Spleen (tissue), 11 donors: ENCODE data around the gene FGR. TPM values are rescaled to one million over a fixed set of nuclear protein-coding genes. Genes with fewer than 3 reads are reported as not detected.
A peak's percentile ranks its signal among the peaks of the same experiment; 100 is the strongest.

Experiments
- DNase-seq: peaks from one replicate; pipeline ENCODE4 v3.0.0-alpha.2; 2020
- H3K27ac ChIP-seq, 8 donors: fragments of 200-600 bp; sonication (generic) in 7 of 8; 1 replicate in 4 of 8; 2 replicates in 4 of 8; pipeline versions ENCODE4 v1.5.0 to v1.8.0; 2016 to 2021; ENCODE audit warnings: inconsistent platforms in 4 of 8, mild to moderate bottlenecking in 4 of 8, moderate library complexity in 1 of 8
- H3K27me3 ChIP-seq, 7 donors: fragments of 200-600 bp; sonication (generic) in 6 of 7; replicated peaks in 1 of 7; 1 replicate in 4 of 7; 2 replicates in 3 of 7; pipeline versions ENCODE4 v1.5.0 to v1.8.0; 2016 to 2021; ENCODE audit warnings: inconsistent platforms in 3 of 7, mild to moderate bottlenecking in 1 of 7
- H3K36me3 ChIP-seq, 6 donors: fragments of 200-600 bp; sonication (generic) in 5 of 6; 1 replicate in 4 of 6; 2 replicates in 2 of 6; pipeline versions ENCODE4 v1.5.0 to v1.8.0; 2016 to 2021; ENCODE audit warnings: inconsistent platforms in 2 of 6
- H3K4me1 ChIP-seq, 6 donors: fragments of 200-600 bp; sonication (generic) in 5 of 6; 1 replicate in 3 of 6; 2 replicates in 3 of 6; pipeline versions ENCODE4 v1.5.0 to v1.8.0; 2016 to 2021; ENCODE audit warnings: inconsistent platforms in 3 of 6
- H3K4me3 ChIP-seq, 8 donors: fragments of 200-600 bp; sonication (generic) in 7 of 8; 1 replicate in 4 of 8; 2 replicates in 4 of 8; pipeline versions ENCODE4 v1.5.0 to v1.8.0; 2016 to 2021; ENCODE audit warnings: inconsistent platforms in 4 of 8, mild to moderate bottlenecking in 4 of 8, moderate library complexity in 2 of 8
- H3K9me3 ChIP-seq, 8 donors: fragments of 200-600 bp; sonication (generic) in 7 of 8; 1 replicate in 4 of 8; 2 replicates in 4 of 8; pipeline versions ENCODE4 v1.5.0 to v1.8.0; 2016 to 2021; ENCODE audit warnings: inconsistent platforms in 4 of 8
- CTCF ChIP-seq, 11 experiments: fragments of 200-600 bp in 7 of 11; fragments of 450-650 bp in 4 of 11; sonication (generic) in 4 of 11; IDR thresholded peaks in 8 of 11; conservative IDR thresholded peaks in 3 of 11; 1 replicate in 7 of 11; 2 replicates in 4 of 11; pipeline versions ENCODE4 v1.4.0 to v1.8.0; 2016 to 2021; ENCODE audit warnings: antibody characterized with exemption in 11 of 11, inconsistent platforms in 4 of 11, mild to moderate bottlenecking in 1 of 11
- POLR2A ChIP-seq, 3 donors: fragments of 450-650 bp; IDR thresholded peaks; one replicate each; pipeline ENCODE4 v1.5.1; 2017; ENCODE audit warnings: antibody characterized with exemption in 3 of 3, mild to moderate bottlenecking in 1 of 3
- POLR2AphosphoS5 ChIP-seq, 3 donors: sonication (generic); formaldehyde crosslinking; IDR thresholded peaks; one replicate each; pipeline ENCODE4 v1.5.1; 2017; ENCODE audit warnings: antibody characterized with exemption in 3 of 3
- WGBS, 5 donors: extraction: QIAGEN DNeasy Blood & Tissue Kit in 3 of 5; methylation state at CpG; one replicate each; pipeline versions ENCODE4 v1.1.5 to v1.1.7; 2013 to 2018; 5-methylcytosine and 5-hydroxymethylcytosine counted together
- intact Hi-C: fragments of 100-400 bp; cut with DNase I; formaldehyde crosslinking; loops from one replicate; pipeline ENCODE4 v1.15.0; 2023; ENCODE audit warnings: low total_unique reads
- polyA plus RNA-seq, 3 donors: library from polyadenylated mRNA; stranded (reverse); fragments of 200-250 nt; gene quantifications; one replicate each; pipeline ENCODE4 v1.2.1, GENCODE V29; 2013
- total RNA-seq, 7 donors: library from RNA; depleted of rRNA in 3 of 7; stranded (reverse); fragments of >200 nt in 3 of 7; fragmentation: NEBNext Ultra II Directional in 4 of 7; extraction: Animal tissue kit (Norgen Biotek cat#: 25700) in 4 of 7; gene quantifications; one replicate each; pipeline versions ENCODE4 v1.1.0 to v1.2.1, GENCODE V29; 2016 to 2021
- donor health status: healthy with polysubstance abuse.
- donor health status: DM: no; HTN: no; CAD: no; lungs with moderate emphysema.
- donor health status: DM: no; HTN: no; CAD: no.
- donor health status: Bipolar disorder and iron deficiency.
- donor health status: healthy.
- donor health status: DM: no; HTN: no; CAD: no.
- donor health status: DM: yes; HTN: yes; CAD: no.

FGR gene
- total and polyA plus RNA-seq, 10 donors = 44.7 to 249 (median 121) TPM

DNA sequence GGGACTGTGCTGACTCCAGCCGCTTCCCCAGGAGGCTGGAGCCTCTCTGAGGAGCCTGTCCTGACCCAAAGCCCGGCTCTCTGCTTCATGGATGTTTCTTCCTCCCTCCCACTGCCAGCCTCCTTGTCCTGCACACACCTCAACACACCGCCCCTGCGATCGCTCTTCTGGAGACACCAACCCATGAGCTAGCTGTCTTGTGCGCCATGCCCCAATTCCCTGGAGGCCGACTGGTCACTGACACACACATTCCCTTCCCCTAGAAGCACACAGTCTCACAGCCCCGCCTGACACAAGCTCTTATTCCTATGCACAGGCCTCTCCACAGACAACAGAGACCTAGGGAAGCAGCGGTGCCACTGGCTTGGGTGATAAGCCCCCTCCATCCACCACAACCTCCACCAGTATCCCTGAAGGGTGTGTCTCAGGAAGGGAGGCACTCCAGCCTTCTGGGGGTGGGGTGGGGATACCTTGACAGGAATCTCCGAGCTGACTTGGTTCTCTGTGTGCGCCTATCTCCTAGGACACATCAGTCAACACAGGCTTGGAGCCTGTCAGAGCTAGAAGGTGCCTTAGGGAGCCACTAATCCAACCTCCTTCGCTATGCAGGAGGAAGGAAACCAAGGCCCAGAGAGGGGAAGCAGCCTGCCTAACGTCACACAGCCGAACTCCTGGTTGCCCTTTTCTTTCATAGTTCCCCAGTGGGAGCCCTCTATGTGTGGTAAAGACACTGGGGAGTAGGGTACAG is 62.1 kb downstream of the FGR start:
- Histone ChIP-seq H3K27me3 (peaks cover 0 to 15% (median 0%) of the 10 kb centered on the region in 7 donors), H3K4me3 (no peak overlapping the region), H3K27ac (peak overlapping the region; percentile 8 to 96 (median 84)), H3K36me3 (no peaks in the 10 kb centered on the region), H3K4me1 (peaks cover 58 to 100% (median 90%) of the 10 kb centered on the region in 6 donors), H3K9me3 (no peaks in the 10 kb centered on the region)
- 46 to 78% (median 63%) methylated on average over 14 of the region's 14 CpGs for WGBS, 5 donors
- intact Hi-C loops = no loop called here
- no peak for DNase-seq
- TF ChIP-seq POLR2A (IDR thresholded peaks at IDR 0.05) (no peak), POLR2AphosphoS5 (IDR thresholded peaks at IDR 0.05) (no peak)

DNA sequence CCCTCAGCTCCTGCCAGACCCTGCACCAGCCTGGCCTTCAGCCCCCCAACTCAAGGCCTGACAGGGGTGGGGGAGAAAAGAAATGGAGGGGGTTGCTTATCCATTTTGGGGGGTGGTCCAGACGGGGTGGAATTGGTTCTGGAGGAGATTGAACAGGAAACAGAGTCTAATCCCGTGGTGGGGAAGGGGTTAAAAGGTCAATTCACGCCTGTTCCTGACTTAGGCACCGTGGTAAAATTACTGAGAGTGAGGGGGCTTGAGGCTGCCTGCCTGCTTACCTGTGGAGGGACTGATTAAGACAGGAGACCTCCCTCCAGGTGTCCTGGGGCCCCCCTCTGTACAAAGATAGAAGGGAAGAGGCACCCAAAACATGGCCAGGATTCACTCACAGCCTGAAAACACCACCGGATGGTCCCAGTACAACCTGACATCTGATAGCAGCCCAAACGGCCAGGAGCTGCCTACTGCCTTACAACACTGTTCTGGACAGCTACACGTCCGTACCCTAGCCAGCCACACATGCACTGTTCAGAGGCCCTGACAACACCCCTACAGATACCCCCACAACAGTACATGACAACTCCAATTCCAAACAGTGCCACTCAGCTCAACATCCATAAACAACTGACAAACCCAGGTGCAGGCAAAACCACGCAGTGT is 62.8 kb downstream of the FGR start:
- 31 to 43% (median 37%) methylated on average over 9 of the region's 9 CpGs for WGBS, 5 donors
- H3K4me3 ChIP-seq = peak overlapping the region in 1 of 8 donors; percentile 5
- peaks cover 0 to 15% (median 0%) of the 10 kb centered on the region in 7 donors for H3K27me3 ChIP-seq
- TF ChIP-seq CTCF (IDR thresholded peaks at IDR 0.05 in 8 of 11, conservative IDR thresholded peaks at IDR 0.05 in 3 of 11) (no peak), POLR2AphosphoS5 (IDR thresholded peaks at IDR 0.05) (no peak), POLR2A (IDR thresholded peaks at IDR 0.05) (no peak)
- H3K27ac ChIP-seq = peak overlapping the region; percentile 8 to 96 (median 84)
- no peaks in the 10 kb centered on the region for H3K36me3 ChIP-seq
- no peaks in the 10 kb centered on the region for H3K9me3 ChIP-seq
- no peak for DNase-seq
- intact Hi-C loops = no loop called here
- H3K4me1 ChIP-seq = peaks cover 58 to 100% (median 90%) of the 10 kb centered on the region in 6 donors

- WGBS, 5 donors = 38 to 66% (median 53%) methylated on average over 13 to 18 of the region's 18 CpGs
- no peak for DNase-seq
Measured at GRCh38 chr1:27571439-27572018, 63.5 kb downstream of the FGR start.

DNA sequence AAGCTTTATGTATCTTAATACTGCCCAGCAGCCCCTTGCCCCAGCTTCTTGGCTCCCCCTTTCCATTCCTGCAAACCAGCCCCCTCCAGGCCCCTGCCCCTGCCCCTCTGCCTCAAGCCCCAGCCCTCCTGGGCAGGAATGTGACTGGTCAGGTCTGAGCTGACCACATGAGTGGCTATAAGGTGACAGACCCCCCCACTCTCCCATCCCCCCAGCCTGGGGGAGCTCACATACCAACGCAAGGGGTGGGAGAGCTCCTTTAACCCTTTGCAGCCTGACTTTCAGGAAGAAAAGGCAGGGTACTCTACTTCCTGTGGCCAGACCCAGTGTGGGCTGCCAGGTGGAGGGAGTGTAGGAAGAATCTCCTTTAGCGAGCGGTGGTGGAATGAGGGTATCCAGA is 64.2 kb downstream of the FGR start:
- DNase-seq = no peak
- TF ChIP-seq CTCF (IDR thresholded peaks at IDR 0.05 in 8 of 11, conservative IDR thresholded peaks at IDR 0.05 in 3 of 11) (no peak), POLR2AphosphoS5 (IDR thresholded peaks at IDR 0.05) (no peak), POLR2A (IDR thresholded peaks at IDR 0.05) (no peak)
- peaks cover 0 to 10% (median 0%) of the 10 kb centered on the region in 7 donors for H3K27me3 ChIP-seq
- no peaks in the 10 kb centered on the region for H3K36me3 ChIP-seq
- peak overlapping the region in 7 of 8 donors; percentile 13 to 96 (median 86) for H3K27ac ChIP-seq
- H3K4me3 ChIP-seq = no peak overlapping the region
- 56 to 65% (median 58%) methylated on average over 3 of the region's 3 CpGs for WGBS, 5 donors
- no peaks in the 10 kb centered on the region for H3K9me3 ChIP-seq
- intact Hi-C loops = no loop called here
- peaks cover 49 to 100% (median 89%) of the 10 kb centered on the region in 6 donors for H3K4me1 ChIP-seq

More at GRCh38 chr1:27571439-27572018, 63.5 kb downstream of the FGR start:
- Histone ChIP-seq H3K27me3 (peaks cover 0 to 15% (median 0%) of the 10 kb centered on the region in 7 donors), H3K27ac (peak overlapping the region in 7 of 8 donors; percentile 13 to 96 (median 86)), H3K36me3 (no peaks in the 10 kb centered on the region), H3K9me3 (no peaks in the 10 kb centered on the region), H3K4me1 (peaks cover 55 to 100% (median 90%) of the 10 kb centered on the region in 6 donors), H3K4me3 (peak overlapping the region in 1 of 8 donors; percentile 5)
- intact Hi-C loops = no loop called here
- TF ChIP-seq CTCF (IDR thresholded peaks at IDR 0.05 in 8 of 11, conservative IDR thresholded peaks at IDR 0.05 in 3 of 11) = no peak
- TF ChIP-seq POLR2AphosphoS5 (IDR thresholded peaks at IDR 0.05) = peak; percentile 17 to 67 (median 58)
